HG03439 (cell line): ENCODE results near the gene CUL2.

Experiments used
- ATAC-seq: cut with Tn5 transposase; IDR thresholded peaks from one replicate; pipeline ENCODE4 v1.9.1; 2021; ENCODE audit warnings: mild to moderate bottlenecking, moderate library complexity; ENCODE audit not compliant: unreplicated experiment

Gene CUL2

DNA sequence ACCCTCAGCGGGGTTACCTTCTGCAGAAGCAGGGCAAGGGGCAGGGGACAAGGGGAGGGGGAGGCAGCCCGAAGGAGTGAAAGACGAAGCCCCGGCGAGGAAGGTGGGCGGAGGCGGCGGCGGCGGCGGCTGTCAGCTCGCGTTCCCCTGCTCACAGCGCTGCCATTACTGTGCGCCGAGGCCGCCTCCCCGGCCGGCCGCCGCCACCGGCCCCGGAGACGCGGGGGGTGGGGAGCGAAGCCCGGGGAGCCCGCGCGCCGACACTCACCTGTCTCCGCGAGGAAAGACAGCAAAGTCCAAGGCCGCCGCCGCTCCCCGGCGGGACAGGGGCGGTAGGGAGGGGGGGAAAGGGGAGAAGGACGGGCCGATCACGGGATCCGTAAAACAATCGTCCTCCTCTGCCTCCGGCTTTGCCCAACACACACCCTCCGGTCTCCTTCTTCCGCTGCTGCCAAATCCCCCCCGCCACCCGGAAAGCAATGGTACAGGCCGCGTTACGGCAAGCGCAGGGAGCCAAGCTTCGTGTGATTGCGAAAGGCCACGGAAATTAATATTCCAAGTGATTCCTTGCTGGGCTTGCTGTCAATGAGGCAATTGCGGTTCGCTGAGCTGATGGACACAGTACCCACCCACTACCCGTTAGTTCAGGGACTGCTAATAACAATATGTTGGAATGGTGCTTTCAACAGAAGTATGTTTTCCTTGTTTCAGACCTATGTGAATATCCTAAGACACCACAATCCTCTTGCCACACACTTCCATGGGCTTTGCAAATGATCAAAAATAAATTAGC, at the start of gene CUL2:
CUL2 (minus strand) TSS at position 180 of the 793 bp plus-strand sequence. CDS start 19,024 bp downstream, outside the sequence.
- peak; percentile 92 for ATAC-seq

DNA sequence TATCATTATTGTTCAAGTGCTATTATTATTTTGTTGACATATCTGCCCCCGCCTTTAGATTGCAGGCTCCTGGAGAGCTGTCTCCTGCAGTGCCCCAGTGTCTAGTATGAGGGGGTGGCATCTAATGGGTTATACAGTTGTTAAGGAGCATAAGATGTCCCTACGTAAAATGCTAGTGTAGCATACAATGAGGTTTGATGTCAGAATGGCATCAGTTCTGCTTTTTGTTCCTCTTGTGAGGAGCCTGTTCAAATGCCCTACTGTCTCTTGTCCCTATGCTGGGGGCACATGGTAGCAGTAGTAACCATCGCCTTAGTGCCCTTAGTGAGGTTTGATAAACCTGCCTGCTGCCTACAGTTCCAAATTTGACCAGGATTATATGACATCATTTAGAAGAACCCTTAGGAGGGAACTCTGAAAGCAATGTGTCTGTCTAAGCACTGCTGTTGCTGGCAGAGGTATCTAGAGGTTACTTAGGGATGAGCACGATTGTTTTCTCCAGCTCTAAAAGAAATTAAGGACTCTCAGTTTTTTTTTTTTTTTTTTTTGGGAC, 46.2 kb upstream of the CUL2 start:
- peak; percentile 35 for ATAC-seq

DNA sequence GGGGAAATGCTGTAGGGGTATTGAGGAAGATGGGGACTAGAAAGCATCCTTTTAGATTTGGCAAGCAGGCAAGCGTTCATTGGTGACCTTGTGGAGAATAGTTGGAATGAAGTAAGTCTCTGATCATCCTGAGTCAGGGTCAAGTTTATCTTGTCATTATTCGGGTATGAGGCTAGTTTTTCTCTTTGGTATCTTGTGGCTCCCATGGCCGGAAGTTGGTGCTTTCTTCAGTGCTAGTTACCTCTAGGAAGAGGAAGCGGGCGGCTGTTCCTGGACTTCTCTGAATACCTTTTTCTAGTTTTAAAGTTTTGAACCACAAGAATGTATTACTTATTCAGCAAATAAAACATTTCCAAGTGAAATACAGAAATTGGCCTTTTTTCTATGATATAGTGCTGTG, 45.7 kb upstream of the CUL2 start:
- ATAC-seq: no peak

DNA sequence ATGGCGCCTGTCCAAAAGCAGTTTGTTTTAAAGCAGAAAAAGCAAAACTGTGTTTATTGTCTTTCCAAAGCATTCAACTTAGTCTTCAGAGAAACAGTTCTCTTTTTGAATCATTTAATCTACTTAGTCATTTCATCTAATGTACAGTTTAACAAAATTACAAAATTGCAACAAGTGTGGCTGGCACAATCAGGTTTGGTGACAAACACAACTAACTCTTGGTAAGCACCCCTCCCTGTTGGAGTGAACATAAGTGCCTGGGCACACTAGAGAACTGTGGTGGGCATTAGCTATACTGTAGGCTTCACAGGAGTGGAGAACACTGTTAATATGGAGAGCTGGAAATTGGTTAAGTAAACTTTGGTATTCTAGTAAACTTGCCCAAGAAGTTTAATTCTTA, 43.4 kb upstream of the CUL2 start:
- no peak for ATAC-seq

DNA sequence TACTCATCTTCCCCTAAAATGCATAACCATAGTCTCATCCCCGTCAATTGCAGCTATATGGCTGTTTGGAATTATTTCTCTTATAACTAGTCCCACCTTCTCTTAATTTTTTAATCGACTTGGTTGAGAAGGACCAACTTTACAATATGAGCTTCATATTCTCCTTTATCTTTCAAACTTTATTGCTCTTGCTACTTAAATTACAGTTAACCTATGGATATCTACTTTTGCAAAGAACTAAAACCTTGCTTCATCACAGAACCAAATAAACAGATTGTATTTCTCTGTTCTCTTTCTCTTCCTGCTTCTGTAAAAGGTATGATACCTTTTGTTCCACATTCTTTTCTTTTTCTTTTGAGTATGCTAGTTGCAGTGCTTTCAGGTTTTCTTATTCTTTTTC, 42.6 kb upstream of the CUL2 start:
- ATAC-seq: no peak

DNA sequence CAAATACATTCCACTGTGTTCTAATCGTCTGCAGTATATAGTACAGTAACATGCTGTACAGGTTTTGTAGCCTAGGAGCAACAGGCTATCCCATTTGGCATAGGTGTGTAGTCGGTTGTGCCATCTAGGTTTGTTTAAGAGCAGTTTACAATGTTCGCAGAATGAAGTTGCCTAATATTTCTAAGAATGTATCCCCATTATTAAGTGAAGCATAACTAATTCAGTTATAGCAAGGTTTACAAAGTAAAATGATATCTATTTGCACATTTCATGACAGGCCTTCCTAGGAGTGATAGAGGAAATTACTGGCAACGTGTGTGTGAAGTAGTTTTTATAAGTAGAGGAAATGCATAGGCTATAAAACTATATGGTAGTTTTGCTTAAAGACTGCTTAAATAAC, 40.5 kb upstream of the CUL2 start:
- no peak for ATAC-seq

DNA sequence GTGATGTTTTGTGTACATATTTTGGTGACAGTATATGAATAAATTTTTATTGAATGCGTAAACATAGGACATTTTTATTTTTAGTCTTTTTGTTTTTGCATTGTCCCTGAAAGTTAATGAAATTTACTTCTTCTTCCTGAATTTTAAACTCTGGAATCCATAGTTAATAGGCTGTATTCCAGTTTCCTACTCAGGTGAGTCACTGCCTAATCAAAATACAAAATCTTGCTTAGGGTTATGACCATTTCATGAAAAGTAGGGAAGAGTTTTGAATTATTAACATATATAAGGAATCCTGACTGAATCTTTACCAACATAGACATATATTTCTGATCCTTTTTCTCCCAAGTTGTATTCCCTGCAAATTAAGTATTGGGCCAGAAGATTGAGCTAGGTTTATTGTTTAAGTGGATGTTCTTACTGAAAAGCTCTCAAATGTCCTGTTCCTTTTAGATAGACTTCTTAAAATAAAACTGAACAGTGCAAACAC, 39.1 kb upstream of the CUL2 start:
- no peak for ATAC-seq

DNA sequence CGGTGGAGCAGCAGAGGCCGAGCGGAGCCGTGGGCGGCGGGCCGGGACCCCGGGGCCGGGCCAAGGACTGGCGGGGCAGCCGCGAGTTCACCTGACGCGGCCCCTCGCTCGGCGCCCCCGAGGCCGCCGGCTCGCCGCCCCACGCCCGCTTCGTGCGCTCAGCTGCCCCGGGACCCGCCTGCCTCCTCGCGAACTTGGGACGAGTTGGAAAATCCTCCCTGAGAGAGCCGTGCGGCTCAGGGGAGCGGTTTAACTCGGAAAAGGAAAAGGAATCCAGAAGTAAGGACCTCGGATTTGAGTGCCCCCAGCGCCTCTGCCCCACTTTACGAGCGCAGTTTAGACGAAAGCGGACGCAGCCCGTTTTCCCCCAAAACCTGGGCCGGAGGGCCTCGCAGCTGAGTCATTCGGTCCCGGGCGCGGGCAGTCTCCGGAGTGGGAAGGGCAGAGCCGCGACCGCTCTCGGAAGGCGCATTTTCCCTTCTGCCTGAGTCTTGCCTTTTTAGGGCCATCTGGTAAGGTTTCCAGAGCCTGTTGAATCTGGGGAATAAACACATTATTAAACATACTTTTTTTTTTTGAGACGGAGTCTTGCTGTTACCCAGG, 37.2 kb upstream of the CUL2 start:
- ATAC-seq: peak; percentile 14

DNA sequence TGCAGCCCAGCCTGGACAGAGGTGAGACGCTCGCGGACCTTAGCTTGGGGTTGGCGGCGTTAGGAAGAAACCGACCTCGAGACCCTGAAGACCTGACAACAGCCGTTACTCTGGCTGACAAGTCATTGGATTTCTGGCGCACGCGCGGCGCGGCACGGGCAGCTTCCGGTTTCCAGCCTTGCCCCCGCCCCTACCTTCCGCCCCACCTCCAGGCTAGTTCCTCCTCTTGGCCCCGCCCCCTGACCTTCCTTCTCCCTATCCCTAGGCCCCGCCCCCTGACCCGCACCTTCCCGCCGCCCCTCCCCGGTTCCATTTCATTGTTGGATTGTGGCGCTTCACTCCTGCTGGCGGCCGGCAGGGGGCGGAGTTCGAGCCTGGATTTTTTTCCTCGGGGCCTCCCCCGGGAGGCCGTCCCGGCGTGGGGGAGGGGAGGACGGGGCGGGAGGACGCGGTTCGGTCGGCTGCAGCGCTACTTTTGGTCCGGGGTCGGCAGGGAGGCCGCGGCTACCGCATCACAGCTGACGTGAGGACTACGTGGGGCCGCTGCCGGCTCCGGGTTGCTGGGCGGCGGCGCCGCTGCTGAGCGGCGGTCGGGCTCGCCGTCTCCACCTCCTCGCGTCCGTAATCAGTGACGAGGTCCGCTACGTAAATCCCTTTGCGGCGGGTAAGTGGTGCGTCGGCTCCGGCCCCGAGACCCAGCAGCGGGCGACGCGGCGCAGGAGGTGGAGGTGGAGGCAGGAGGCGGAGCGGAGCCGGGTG, 36.6 kb upstream of the CUL2 start, which contains the start of gene CREM:
CREM (plus strand) TSS at position 317 of the 759 bp plus-strand sequence. CDS start 10,990 bp downstream, outside the sequence.
- peak; percentile 81 for ATAC-seq

DNA sequence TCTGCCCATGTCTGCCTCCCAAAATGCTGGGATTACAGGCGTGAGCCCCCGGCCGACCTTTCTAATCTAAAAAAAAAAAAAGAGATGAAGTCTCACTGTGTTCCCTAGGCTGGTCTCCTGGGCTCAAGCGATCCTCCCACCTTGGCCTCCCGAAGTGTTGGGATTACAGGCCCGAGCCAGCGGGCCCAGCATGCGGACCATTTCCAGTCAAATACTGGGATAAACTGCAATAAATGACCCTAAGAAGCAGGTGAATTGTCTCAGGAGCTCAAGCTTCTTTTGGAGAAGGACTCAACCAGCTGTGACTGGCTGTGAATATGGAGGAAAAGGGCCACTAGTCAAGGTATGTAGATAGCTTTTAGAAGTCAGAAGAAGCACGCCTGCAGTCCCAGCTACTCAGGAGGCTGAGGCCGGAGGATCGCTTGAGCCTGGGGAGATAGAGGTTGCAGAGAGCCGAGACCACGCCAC, 36.0 kb upstream of the CUL2 start:
- ATAC-seq: no peak

DNA sequence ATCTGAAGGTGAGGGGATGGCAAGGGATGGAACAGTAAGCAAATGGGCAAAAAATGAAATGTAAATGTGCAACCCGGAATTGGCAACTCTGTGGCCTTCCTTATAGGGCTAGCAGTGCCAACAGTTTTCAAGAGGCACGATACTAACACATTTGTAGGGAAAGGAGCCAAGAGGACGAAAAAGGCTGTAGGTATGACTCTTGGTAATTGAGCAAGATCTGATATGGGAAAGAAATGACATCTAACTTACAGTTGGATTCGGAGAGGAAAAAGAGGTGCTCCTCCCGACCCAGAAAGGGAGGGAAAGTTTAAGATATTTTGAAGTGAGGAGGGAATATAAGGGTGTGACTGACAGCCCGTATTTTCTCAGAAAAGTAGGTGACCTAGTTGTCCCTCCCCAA, 34.4 kb upstream of the CUL2 start:
- no peak for ATAC-seq

DNA sequence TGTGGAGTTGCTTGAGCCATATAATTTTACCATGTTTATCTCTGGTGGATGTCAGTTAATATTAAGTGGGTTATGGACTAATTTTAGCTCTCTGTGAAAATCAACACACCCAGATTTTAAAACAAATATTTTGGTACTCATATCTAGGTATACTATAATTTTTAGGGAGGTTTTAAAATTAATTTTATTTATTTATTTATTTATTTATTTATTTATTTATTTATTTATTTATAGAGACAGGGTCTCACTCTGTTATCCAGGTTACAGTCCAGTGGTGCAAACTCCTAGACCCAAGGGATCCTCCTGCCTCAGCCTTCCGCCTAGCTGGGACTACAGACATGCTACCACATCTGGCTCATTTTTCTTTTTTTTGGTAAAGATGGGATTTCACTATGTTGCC, 29.2 kb upstream of the CUL2 start:
- no peak for ATAC-seq

DNA sequence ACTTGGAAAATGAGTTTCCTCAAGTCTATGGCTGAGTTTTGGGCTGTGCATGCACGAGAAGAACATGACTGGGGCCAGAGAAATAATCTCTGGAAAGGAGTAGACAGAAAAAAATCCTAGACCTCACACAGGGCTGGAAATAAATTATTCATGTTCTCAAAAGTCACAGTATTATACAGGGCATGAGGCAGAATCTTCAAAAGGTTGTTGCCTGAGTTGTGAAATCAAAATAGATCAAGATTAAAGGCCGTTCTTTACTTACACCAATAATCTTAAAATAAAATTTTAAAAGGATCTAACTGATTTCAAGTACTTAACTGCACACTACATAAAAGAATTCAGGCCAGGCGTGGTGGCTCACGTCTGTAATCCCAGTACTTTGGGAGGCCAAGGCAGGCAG, 22.4 kb upstream of the CUL2 start:
- ATAC-seq: no peak

DNA sequence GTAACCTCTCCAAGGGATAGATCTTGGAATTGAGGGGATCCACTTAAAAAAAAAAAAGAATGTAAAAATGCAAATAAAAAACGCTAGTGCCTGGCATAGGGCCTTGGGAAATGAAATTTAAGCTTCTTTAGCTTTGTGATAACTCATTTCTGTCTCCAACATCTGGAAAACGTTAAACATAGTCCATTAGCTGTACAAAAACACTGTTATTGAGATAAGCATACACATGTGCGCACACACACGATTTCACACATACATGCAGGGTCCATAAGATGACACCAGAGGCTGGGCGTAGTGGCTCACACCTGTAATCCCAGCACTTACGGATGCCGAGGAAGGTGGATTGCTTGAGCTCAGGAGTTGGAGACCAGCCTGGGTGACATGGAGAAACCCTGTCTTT, 13.7 kb upstream of the CUL2 start:
- ATAC-seq: no peak

DNA sequence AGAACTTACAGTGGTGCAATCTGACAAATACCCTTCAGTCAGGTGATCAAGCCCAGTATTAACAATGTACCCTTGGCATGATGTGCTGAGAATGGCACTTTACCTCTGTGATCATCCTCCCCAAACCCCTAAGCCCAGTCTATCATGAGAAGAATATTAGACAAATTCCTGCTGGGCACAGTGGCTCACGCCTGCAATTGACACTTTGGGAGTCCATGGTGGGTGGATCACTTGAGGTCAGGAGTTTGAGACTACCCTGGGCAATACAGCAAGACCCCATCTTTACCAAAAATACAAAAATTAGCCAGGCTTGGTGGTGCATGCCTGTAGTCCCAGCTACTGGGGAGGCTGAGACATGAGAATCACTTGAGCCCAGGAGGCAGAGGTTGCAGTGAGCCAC, 7.4 kb upstream of the CUL2 start:
- no peak for ATAC-seq

DNA sequence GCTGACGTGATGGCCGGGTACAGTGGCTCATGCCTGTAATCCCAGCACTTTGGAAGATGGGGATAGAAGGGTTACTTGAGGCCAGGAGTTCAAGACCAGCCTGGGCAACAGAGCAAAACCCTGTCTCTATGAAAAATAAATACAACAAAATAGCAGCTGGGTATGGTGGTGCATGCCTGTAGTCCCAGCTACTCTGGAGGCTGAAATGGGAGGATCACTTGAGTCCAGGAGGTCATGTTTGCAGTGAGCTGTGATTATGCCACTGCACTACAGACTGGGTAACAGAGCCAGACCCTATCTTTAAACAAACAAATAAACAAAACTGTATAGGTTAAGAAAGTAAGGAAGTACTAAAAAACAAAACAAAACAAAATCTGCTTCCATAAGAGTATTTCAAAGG, 6.2 kb upstream of the CUL2 start:
- ATAC-seq: no peak

DNA sequence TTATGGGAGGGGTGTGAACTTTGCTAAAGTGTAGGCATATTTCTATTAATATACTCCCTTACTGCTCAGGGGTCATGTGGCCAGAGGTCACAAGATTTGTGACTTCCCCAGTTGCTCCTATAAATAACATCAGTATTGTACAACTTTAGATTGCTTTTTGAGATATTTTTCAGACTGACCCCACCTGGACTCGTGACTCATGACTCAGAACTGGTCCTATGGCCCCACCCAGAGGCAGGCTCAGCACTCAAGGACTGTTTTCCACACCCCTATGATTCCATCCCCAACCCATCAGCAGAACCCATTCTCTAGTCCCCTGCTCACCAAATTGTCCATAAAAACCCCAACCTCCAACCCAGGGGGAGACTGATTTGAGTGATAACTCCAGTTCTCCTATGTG, 2.7 kb upstream of the CUL2 start:
- ATAC-seq: no peak

DNA sequence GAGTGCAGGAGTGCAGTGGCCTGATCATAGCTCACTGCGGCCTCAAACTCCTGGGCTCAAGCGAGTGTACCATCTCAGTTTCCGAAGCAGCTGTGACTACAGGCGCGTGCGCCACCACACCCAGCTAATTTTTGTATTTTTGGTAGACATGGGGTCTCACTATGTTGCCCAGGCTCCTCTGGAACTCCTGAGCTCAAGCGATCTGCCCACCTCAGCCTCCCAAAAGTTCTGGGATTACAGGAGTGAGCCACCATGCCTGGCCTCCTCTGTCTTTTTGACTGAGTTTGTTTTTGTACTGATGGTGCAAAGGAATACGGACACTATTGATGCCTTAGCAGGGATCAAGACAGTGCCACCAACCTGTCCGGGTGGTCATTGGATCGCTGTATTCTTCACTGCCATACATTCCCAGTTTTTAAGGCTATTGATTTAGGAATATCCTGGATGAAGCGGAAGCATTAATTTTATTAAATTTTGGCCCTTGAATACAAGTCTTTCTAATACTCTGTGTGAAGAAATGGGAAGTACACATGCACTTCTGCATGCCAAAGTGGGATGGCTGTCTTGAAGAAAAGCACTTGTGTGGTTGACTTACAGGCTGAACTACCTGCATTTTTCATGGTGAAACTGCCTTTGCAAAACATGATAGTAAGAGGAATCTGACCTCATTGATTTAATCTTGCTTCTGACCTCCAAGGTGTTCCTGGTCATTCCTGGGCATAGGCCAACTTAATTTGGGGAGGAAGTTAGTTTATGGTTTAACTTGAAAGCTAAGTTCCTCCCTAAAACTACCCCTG, 2.1 kb upstream of the CUL2 start:
- ATAC-seq: no peak

DNA sequence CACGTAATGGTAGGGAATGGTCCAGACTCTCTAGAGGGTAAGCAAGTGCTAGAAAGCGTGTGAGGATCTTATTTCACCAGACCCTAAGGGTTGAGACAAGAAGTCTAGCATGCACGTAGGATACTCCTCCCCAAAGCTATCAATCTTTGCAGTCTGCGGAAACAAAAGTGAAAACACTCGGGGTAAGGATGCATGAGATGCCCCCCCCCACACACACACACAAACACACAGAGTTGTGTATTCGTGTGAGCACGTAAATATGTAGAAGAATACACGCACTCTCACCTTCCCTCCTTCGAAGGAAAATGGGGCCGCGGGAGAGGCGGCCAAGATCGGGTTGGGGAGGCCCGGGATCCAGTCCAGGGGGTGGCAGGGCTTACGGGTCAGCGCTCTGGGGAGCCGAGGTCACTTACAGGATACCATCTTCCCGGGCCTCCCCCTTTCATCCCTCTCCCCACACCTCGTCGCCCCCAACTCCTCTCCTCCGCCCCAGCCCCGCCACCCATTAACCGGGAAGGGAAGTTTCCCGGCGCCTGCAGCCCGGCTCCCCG, 455 bp downstream of the CUL2 start:
- ATAC-seq: peak; percentile 26

DNA sequence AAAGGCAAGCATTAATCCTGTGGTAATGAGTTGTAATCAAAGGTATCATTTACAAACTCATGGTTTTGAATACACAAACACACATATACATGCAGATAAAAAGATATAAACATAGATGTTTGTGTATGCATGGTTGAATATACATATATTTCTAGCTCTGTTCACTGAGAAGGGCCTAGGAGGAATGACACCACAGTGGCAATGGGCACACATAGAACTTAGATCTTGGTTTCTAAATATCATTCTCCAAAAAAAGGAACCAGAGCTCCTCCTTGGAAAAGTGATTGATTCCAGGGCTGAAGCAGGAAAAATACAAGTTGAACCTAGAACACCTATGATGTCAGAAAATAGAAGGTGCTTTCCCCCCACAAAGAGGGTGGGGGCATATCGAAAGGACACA, 6.9 kb downstream of the CUL2 start:
- no peak for ATAC-seq
